Kidney glomerular epithelial cell (primary cell): ENCODE results near the gene ABCC9.

Source experiments
- DNase-seq: peaks from one replicate; lab custom pipeline; 2025; lab: John Stamatoyannopoulos, UW

ABCC9 gene

DNA sequence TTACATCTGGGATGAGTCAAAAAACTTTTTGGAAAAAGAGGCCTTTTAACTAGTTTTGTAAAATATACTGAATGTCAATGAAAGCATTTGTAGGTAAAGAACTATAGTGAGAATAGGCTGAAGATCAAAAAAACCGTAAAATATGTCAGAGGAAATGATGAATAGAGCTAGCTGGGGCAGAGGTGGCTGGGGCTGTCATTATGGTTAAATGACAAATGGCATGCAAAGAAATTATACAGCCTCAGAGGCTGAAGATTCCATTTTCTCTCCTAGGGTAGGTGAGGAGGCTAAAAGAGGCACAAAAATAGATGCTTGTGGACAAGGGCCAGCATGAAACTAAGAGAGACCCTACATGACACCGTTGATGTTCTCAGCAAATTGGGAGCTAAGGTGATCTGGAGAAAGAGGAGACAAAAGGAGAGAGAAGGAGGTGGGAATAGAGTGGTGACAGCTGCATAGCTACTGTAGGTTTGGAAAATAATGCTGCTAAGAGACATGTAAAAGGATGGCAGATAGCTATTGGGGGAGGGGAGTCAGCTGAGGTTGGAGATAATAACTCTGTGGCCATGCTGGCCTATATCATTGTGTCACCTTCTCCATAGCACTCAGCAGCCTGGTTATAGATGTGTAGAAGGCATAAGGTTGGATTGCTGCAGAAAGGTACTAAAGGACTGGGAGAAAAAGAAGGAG, 63.8 kb downstream of the ABCC9 start:
- DNase-seq, result no peak

DNA sequence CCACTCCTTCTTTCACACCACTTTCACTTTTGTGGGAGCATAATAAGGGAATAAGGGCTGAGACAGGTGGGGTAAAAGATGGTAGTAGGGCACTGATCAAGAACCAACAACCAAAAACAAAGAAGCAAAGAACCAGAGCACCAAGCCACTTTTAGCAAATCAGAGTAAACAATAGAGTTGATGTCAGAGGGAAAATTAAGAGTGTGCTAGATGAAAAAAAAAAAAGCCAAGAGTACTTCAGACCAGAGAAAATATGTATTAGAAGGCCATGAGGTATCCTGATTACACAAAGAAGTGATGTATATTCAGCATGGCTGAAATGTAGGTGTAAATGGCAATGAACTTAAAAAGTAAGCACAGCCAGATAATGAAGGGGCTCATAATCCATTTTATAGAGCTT, 75.4 kb downstream of the ABCC9 start:
- DNase-seq, result no peak

DNA sequence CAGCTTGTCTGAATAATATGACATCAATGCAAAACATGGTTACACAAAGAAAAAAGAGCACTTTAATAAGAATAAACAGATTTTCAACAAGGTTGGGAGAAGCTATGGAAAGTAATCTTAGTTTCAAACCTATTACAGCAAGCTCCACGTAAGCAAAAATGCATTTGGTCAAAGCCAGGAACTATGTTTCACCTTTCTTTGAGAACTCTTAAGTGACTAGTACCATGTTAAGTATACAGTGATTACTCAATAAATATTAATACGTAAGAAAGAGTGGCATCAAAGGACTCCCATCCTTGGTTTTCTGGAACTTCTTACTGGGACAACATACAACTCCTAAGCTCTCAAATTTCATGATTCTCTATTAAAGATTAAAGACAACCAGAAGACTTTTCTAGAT, 80.7 kb downstream of the ABCC9 start:
- DNase-seq, result no peak

DNA sequence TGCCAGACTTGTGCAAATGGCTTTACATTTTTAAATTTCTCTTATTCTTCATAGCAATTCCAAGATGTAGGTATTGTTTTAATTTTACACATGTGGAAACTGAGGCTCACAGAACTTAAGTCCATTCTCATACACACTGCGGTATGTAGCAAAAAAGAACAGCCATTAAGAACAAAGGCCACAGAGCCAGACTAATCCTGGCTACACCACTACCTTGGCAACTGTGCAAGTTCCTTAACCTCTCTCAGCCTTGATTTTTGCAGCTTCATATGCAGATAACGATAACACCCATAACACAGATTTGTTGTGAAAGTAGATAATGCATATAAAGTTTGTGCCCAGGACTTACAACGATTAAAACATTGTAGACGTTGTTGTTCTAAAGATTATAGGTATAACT, 81.1 kb downstream of the ABCC9 start:
- DNase-seq, result no peak

DNA sequence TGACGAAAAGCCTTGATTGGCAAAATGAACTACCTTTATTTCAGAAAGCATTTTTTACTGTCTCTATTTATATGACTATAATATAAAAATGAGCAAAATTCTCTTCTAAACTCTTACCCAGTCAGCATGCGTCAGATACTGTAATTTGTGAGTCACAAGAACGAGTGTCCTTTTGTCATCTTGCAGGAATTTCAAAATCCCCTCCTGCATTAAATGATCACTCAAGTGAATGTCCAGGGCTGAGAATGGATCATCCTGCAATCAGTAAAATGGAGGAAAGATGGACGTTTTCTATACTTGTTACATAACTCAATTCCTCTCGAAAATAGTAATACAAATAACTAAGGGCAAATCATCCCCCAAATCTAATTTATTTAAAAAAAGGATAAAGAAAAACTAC, 89.0 kb downstream of the ABCC9 start:
- DNase-seq, result no peak

DNA sequence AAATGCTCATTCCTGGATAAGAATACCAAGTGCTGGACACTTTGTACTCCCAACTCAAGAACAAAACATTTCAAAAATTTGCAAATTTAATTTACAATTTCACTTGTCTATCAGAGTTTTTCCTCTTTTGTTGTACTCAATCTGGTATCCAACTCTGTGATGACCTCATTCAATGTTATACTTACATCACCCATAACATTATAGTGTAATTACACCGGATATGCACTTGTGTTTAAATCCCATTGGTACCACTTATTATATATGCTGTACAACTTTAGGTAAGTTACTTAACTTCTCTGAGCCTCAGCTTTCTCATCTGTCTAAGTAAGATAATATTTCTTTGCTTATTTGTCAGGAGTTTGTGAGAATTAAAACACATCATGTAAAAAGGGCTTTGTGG, 90.1 kb downstream of the ABCC9 start:
- DNase-seq, result no peak

DNA sequence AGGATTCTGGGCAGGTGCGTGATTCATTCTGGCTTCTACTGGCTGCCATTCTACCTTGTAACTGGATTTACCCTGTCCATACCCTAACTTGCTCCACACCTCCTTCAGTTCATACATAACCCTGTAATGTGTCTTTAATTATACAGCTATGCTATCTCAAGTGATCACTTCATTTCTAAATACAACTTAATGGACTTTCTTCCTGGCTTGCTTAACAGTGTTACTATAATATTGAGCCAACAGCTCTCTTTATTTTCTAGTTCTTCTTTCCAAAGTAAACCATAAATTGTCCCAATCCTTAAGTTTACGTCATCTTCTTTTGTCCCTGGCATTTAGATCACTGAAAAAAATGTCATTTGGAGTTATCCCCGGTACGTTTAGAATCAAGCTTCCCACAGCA, 90.8 kb downstream of the ABCC9 start:
- DNase-seq, result no peak

DNA sequence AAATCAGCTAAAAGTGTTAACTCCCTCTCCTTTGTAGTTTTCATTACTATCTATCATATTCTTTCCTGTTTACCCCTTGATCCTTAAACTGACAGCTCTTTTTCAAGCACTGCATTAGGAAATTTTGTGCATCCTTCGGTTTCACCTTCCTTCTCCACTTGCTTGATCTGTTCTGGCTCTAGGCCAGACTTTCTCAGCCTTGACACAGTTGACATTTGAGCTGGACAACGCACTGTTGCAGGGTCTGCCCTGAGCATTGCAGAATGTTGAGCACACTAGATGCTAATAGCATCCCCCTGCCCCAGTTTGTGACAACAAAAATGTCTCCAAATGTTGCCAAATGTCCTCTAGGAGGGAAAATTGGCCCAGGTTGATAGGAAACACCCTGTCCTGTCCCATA, 91.3 kb downstream of the ABCC9 start:
- no peak for DNase-seq

DNA sequence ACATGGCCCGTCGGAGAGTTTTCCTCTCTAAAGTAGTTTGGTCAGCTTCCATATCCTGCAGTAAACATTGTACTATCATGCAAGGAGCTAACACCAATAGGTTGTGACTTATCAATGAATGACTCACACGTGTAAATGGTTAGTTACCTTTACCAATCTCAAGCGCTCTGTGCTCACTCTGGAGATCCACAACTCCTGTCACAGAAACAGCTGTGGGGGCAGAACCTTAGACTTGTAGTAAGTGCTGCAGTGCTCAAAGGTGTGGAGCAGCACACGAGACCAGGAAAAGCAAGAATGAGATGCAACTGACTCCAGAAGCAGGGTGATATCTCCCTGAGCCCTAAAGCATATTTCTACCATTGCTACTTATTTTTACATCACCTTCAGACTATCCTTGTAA, 93.0 kb downstream of the ABCC9 start:
- no peak for DNase-seq

DNA sequence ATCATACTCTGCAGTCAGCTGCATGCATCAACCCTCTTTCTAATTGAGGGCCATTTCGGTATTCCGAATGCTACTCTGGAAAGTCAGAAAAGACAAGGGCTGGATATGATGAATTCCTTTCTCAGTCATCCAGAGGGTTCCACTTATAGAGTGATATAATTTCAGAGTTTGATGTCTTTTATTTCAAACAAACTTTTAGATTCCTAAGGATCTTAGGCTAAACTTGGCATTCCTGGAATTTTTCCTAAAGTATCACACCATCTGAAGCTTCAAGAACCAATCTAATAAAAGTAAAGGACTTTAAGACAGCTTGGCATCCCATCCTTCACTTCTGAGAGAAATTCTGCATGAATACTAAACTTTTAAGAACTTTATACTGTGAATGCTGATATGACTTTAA, 97.4 kb downstream of the ABCC9 start:
- DNase-seq, result no peak

DNA sequence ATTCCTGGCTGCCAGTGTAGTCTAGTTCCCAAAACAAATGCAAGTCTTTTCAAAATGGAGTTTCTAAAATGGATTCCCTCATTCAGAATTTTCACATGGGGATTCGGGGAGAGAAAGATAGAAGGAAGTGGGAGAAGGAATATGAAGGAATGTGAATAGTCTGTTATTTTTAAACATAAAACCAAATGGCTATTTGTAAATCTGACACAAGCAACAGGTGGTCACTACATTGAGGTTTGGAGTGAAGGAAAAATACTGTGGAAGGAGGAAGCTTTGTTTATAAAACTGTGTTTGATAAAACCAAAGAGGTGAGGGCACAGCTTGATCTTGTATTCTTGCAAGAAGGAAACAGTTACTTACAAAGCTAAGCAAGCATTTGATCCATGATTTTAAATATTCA, 101.5 kb downstream of the ABCC9 start:
- DNase-seq, result no peak

DNA sequence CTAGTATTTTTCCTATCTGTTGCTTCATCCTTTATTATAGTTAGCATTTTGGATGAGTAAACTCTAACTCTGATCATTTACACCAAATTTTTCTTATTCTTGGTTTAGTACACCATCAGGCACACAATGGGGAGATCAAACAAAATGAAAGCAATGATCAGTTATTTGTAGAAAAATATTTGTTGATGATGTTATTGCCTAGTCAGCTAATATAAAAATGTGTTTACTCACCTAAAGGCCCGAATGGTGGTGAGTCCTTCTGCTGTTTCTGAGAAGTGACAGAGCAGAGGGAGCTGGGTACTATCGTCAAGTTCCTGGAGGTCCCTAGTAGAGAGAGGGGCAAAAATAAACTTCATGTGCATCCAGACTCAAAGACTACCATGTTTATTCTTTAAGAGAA, 103.4 kb downstream of the ABCC9 start:
- no peak for DNase-seq

DNA sequence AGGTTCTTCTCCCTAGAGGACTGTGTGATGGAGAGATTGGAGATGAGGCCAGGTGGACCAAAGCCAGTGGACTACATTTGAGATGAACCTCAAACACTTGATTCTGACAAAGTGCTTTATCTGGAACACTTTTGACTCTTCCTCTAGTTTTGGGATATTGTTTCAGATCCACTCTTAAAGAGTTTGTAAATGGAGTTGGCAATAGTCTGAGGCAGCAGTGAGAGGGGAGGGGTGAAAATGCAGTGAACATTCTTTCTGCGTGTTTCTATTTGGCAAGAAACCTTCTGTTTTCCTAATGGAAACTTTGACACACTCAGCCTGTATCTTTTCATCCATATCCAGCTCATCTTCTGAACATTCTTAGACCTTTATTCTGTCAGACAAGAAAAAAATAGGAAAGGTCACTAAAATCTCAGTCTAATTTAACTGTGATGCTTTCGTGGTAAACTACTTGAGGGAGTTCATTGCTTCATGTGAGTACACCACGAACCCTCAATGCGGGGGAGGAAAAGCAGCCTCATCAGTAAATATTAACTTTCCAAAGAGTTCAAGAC, 109.4 kb downstream of the ABCC9 start:
- peak; percentile 79 for DNase-seq

DNA sequence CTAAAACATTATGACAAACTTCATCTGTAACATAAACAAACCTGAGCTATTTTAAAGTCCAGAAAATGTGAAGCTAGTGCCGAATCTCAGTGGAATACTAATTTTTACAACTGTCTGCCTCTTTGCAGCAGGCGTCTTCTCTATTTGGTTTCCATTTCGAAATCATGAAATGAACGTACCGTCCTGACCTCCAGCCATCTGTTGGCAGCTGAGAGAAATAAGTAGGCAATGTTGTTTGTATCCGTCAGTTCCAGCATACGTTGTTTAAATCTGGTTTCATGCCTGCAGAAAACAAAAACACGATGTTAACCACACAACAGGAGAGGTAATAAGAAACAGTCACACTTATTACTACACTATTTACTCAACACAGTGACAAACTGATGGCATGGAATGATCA, 112.4 kb downstream of the ABCC9 start:
- DNase-seq, result no peak

DNA sequence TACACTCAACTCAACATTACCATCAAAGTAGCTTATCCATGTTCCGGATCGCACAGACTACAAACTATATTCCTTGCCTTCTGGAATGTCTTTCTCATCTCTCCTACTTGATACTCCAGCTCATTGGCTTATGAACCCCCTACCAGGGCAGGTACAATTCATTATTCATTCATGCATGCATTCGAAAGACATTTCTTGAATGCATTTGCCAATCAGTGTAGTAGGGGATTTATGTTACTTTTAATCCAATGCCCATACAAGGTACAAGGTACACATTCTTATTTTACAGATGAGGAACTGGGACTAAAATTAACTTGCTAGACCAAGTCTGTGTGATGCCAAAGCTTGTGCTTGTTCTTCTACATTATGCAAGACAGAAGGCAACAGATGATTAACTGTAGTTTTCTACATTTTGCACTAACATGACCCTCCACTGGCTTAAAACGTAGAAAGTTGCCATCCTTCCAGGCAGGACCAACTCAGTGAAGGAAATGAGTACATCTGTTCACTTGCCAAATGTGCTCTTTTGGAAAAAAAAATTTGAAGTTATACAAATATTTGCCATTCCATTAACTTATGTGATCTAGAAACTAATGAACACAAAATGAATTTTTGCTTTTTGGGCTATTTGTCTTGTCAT, 113.0 kb downstream of the ABCC9 start:
- DNase-seq, result no peak

DNA sequence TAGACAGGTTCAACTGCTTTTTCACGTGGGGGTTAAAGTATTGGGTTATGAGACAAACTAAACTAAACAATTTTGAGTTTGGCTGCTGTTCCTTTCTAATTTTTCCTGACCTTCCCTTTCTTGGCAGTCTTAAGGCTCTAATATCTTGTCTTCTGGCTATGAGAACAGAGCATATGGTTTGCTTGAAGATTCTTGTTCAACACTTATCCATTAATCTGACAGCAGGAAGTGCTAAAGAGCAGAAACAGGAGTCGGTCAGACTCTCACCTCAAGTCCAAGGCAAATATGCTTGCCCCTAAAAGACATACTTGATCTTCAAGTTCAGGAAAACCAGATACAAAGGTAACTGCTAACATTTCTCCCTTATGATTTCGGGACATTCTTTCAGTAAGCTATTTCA, 114.1 kb downstream of the ABCC9 start:
- DNase-seq, result no peak

DNA sequence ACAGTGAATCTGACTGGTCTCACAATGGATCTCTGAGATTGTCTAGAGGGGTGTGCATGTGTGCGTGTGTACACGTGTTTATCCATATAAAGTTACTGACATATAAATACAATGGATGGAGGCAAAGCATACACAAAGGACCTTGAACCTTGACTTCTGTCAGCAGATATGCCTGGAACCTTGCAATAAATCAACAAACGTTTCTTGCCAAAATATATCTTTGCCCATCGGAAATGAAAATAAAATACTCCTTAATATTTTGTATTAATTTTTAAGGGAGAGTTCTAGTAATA, 114.7 kb downstream of the ABCC9 start:
- DNase-seq, result no peak

DNA sequence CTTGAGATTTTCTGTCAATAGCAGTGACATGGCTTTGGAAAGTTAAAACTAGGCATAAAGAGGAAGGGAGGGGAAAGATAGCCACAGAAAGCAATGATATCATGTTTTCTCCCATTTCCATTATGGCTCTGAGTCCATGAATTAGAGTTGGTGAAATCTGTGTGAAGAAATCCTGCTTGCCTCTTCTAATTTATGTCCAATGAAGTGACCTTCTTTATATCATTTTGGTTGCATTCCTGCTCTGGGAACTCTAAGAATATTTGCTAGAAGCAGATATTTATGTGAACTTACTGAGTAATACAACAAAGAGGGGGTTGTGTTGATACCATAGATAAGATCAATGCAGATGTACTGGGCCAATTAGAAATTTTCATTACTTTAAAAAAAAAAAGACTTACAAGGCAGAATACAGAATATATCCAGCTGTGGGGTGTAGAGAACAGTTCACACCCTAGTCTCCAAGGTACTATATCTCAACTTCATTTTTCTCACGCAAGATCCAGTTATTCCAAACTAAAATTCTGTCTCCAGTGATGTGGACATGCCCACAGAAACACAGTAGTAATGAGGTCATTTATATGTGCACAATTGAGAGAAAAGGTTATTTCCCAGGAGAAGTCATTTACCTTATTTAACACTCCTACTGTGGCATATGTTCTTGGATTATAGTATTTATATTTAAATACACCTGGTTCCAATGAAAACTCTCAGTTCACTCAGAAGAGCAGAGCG, 115.2 kb downstream of the ABCC9 start:
- no peak for DNase-seq

DNA sequence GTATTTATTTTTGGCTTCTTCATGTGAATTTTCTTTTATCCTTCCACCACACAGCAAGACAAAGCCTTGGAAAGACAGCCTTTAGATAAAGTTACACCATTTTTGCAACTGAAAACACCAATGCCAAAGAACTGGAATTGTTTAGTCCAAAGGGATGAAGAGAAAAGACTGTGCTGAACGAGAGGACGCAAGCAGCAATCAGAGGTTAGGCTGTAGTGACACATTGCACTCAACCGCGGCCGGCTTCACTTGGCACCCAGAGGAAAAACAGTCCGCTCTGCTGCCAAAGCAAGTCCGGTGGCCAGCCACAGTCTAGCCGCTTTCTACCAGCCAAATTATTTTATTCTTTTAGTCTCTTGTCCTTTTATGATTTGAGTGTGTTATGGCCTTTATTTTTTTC, 117.6 kb downstream of the ABCC9 start:
- DNase-seq, result peak; percentile 44

DNA sequence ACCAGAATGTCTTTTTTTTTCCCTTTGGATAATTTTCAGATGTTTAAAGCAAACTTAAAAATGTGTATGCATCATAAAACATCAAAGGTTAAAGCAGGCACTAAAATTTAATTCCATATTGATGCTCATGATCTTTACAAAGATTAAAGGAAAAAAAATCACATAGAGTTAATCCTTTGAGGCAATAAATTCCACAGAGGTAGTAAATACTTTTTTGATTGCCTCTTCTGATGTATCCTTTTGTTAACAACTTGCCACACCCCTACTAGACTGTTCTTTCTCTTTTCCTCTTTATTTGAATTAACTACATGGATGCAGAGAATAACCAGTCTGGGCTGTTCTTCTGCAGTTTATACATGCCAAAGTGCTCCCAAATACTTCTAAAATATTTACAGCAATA, 121.5 kb downstream of the ABCC9 start:
- no peak for DNase-seq

DNA sequence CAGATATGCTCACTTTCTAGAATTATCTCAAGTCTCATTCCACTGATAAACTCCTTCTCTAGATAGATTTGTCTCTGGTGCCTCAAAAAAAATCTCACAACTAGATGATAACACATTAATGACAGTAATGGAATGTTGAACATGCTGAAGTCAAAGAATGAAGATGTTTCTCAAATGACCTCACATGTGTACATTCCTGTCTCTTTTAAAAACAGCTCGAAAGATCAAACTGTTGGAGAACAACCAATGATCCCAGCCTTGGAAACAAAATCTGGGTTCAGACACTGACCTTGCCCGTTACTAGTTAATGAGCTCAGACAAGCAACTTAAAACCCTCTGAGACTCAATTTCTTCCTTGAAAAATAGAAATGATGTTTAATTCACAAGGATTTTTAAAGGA, 122.0 kb downstream of the ABCC9 start:
- peak; percentile 63 for DNase-seq

DNA sequence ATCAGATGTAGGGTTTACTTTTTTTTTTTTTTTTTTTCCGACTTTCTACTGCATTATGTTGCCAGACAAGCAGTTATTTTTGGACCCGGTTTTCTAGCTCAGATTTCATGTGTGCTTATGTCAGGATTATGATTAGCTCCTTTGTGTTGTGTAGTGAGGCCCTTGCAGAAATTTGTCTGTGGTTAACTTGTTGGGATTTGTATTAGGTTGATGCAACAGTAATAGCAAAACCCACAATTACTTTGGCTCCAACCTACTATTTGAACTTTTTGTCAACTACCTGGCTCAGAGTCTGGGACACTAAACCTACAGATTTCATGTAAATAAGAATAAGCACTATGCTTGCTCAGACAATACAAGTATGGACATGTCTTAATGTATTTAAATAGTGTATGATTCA, 122.6 kb downstream of the ABCC9 start:
- no peak for DNase-seq

DNA sequence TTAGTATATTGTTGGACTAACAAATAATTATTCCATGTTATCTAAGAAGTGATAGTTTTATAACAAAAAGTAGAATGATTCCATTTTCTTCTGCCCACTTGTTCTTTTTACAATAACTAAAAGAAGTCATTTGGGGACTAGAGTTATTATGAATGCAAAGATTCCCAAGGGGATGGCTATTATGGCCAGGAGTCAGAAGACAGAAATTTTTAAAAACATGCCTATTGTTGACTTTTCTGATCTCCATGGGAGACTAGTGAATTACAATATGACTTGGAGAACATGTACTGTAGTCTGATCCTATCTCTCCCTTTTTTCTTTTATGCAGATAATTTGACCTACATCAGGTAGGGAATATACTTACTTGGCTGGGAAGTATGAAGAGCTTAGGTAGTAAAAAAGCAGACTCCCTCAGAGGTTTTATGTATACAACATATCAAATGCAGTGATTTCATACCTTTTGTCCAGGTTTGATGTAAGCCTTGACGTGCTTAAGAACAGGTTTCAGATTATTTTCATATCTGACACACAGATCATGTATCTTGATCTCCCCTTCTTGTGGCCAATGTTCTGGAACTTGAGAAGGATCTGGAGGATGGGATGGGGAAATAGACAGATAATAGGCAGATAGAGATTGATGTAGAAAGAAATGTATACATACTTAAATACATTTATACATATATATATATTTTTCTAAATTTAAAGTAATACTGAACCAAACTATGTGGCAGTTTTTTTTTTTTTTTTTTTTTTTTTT, 125.7 kb downstream of the ABCC9 start:
- no peak for DNase-seq
